Activated gamma-delta T cell treated with Interleukin-2 at 50 U/mL for 16 hours (primary cell): Measurements from ENCODE around the gene BZW1.

ENCODE experiments used
- DNase-seq: peaks from one replicate; pipeline ENCODE4 v3.0.0-alpha.2; 2020

BZW1 gene

GRCh38 chr2:200811333-200812121, at the start of gene BZW1:
Gene BZW1 (plus strand): TSS chr2:200811910. CDS start chr2:200813218, 1,308 bp downstream.
- peak; percentile 97 for DNase-seq

GRCh38 chr2:200762127-200762526, 49.6 kb upstream of the BZW1 start:
- no peak for DNase-seq

GRCh38 chr2:200763422-200763821, 48.3 kb upstream of the BZW1 start:
- DNase-seq = no peak

- DNase-seq = no peak
Measured at GRCh38 chr2:200765139-200765951, 46.4 kb upstream of the BZW1 start.

- DNase-seq = no peak
Measured at GRCh38 chr2:200765995-200766660, 45.6 kb upstream of the BZW1 start.

GRCh38 chr2:200767111-200767885, 44.4 kb upstream of the BZW1 start:
- DNase-seq = no peak

- no peak for DNase-seq
Measured at GRCh38 chr2:200770847-200771246, 40.9 kb upstream of the BZW1 start.

- DNase-seq = no peak
Measured at GRCh38 chr2:200772620-200773019, 39.1 kb upstream of the BZW1 start.

GRCh38 chr2:200773083-200773482, 38.6 kb upstream of the BZW1 start:
- no peak for DNase-seq

- no peak for DNase-seq
Measured at GRCh38 chr2:200774920-200775319, 36.8 kb upstream of the BZW1 start.

- no peak for DNase-seq
Measured at GRCh38 chr2:200777275-200777674, 34.4 kb upstream of the BZW1 start.

- DNase-seq = no peak
Measured at GRCh38 chr2:200778038-200778437, 33.7 kb upstream of the BZW1 start.

GRCh38 chr2:200779214-200779613, 32.5 kb upstream of the BZW1 start:
- no peak for DNase-seq

GRCh38 chr2:200781616-200782015, 30.1 kb upstream of the BZW1 start:
- no peak for DNase-seq

GRCh38 chr2:200782251-200782650, 29.5 kb upstream of the BZW1 start:
- no peak for DNase-seq

- DNase-seq = no peak
Measured at GRCh38 chr2:200784215-200784614, 27.5 kb upstream of the BZW1 start.

GRCh38 chr2:200786423-200786822, 25.3 kb upstream of the BZW1 start:
- DNase-seq = no peak

- no peak for DNase-seq
Measured at GRCh38 chr2:200786826-200787225, 24.9 kb upstream of the BZW1 start.

GRCh38 chr2:200787351-200788120, 24.2 kb upstream of the BZW1 start:
- no peak for DNase-seq

GRCh38 chr2:200788121-200788718, 23.5 kb upstream of the BZW1 start:
- DNase-seq = no peak

GRCh38 chr2:200790185-200790584, 21.5 kb upstream of the BZW1 start:
- no peak for DNase-seq

GRCh38 chr2:200791905-200792304, 19.8 kb upstream of the BZW1 start:
- DNase-seq = no peak
